ENCODE measurements around the gene GSC. TPM values are rescaled to one million over a fixed set of nuclear protein-coding genes. Genes with fewer than 3 reads are reported as not detected.
"Not testable (repeated sequence)": the region's sequence is repeated elsewhere in the genome, so short reads cannot be mapped to it uniquely, and the experiment has no call there.

GSC gene
- total RNA-seq, 1 donor from 2014 or later: not detected

DNA sequence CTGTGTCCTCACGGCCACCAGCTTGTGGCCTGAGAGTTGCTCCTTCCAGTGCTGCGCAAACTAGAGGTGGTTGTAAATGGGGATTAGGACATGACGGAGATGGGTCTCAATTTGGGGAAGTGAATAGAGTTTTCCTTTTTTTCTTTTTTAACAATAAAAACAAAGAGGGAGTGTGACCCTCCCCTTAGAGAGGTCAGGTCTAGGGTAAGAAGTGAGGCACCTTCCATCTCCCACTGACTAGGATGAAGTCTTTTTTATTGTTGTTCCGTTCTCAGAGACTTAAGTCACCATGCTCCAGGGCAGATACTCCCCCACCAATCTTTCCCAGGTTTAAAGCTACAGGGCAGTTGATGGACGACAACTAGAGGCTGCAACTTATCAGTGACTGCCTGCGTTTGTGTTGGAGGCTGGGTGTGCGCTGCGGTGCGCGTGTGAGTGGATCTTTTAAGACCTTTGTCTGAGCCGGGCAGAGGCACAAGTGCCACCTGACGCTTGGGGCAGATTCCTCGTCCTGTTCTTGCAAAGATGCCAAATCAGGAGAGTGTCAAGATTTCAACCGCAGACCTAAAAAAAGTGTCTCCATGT lies 2.1 kb upstream of the GSC start:
- DNase-seq (ENCODE audit: low spot score): no peak

DNA sequence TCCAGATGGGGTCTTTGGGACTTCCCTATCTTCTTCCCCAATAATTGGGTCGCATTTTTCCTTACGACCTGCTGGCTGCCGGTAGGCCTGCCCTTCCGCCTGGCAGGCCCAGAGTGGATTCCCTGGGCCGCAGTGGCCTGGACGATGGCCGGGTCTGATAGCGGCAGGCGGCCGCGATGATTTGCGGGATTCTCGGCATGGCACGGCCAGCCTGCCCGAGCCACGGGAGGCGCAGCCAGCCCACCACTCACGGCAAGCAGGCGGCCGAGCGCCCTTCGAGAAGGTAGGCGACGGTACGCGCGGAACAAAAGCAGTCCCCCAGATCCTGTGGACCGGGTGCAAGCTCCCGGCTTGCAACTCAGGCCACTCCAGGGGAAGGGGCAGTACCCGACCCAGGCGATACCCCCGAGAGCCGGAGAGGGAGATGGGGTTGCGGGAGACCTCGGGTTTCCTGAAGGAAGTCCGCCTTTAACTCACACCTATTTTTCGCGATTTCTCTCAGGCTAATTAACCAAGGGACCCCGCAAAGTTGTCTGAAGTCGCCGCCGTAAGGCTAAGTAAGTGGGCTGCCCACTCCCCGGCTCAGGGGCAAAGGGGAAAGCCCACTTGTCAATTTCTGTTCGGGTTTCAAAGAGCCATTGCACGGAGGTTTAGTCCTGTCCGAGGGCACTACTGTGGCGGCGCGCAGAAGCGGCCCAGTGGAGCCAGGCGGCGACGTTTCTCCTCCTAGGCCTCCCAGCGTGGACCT lies 1.4 kb upstream of the GSC start:
- DNase-seq (ENCODE audit: low spot score): no peak

DNA sequence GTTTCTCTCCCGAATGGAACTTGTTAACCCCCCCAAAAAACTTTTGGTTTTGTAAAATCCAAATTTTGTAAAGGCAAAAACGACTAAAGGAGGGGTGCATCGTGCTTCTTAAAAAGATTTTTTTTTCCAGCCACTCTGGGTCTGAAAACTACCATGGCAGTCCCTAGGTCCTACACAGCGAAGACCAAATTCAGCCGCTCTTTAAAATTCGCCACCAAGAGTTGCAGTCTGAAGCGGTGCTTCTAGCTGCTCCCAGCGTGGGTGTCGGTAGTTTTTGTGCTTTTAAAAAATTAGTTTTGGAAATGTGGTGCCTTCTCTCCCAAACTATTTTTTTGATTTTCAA lies 873 bp upstream of the GSC start:
- DNase-seq (ENCODE audit: low spot score): no peak

DNA sequence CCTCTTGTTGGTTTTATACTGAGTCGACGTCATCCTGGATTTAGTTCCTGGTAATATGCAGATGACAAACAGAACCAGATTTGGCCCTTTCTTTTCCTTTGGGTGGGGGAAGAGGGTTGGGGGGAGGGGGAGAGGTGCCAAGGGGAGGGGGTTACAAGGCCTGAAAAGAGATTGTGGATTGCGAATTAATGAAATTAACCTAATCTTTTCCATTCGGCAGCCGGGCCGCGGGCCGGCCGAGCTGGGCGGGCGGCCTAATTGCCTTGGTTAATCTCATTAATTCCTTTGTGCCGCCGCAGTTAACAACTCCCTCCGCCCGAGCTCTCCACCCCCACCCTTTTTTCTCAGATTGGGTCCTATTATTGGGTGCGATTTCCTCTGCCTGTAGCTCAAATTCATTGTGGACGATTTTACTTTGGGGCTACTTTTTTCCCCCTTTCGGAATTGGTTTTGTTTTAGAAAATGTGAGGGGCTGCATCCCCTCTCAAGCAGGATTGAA lies 387 bp upstream of the GSC start:
- DNase-seq (ENCODE audit: low spot score): no peak

DNA sequence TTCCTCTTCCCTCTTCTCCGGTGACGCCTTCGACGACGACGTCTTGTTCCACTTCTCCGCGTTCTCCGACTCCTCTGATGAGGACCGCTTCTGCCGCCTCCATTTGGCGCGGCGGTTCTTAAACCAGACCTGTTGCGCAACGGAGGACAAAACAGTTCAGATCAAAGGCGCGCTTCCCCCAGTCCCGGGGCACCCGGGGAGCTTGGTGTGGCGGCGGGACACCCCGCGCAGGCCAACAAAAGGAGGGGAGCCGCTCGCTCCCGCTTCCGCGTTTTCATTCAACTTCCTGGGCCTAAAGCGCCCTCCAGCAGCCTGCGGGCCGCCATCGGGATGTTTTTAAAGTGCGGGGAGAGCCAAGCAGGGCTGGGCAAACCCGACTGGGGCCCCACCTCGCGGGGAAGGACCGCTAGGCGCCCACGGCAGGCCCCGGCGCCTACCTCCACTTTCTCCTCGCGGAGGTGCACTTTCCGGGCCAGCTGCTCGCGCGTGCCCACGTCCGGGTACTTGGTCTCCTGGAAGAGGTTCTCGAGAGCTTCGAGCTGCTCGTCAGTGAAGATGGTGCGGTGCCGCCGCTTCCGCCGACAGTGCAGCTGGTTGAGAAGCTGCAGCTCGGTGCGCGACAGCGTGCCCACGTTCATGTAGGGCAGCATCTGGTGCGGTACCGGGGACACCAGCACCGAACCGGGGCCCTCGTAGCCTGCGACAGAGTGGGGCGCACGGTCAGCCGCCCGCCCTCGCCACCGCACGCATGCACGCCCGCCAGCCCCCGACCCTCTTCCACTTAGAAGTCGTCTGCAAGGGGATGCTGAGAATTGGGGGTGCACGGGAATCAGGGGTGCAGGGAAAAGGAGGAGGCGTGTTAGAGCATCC lies 1.2 kb downstream of the GSC start:
- no peak for DNase-seq (ENCODE audit: low spot score)

DNA sequence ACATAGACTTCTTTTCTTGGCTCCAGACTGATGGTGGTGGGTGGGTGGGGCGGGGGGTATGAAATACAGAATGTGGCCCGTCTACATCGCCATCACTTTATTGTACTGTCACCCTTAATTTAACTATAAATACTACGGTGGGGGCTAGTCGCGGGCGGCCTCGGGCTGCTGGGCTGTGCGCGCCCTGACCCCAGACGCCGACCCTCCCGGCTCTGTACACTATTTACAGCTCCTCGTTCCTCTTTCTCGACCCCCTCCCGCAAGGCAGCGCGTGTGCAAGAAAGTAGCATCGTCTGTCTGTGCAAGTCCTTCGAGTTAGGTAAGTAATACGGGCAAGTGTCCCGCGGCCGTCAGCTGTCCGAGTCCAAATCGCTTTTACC lies 1.8 kb downstream of the GSC start:
- DNase-seq (ENCODE audit: low spot score): no peak

DNA sequence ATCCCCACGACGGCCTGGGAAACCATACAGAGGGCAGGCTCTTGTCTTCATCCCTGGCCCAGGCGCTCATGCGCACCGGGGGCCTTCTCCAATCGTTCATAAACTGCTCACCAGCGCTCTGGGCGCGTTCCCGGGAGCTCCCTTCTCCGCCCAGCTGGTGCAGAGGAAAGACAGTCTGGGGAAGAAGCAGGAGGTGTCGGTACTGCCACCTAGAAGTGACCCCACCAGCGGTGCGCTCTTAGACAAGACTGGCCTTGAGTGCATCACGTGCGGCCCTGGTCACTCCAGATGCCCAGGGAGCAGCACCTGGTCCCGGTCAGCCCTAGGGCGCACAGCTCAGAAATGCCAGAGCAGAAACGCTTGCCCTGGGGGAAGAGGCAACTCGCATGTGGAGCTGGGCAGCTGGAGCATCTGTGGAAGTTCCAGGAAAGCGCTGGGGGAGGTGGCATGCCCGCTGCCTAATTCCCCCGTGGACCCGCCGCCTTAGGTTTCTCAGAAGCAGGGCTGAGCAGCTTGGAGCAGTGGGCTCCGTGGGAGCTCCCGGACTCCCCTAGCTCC lies 2.5 kb downstream of the GSC start:
- DNase-seq (ENCODE audit: low spot score): no peak

DNA sequence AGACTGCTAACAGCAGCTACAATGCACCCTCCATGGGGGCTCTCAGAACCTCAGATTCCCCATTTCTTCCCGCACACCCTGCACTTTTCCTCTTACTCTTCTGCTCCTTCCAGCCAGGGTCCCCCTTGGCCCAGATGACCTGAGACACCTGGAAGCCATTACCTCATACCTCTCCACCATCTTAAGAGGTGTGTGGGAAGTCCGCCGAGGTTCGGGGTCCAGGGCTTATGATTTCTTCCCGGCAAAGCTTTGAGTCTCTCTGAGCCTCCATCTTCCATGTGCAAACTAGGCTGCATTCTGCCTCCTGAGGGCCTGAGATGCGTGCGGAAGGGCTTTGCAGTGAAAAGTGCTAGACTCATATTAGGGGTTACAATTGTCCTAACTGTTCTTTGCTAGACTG lies 5.3 kb downstream of the GSC start:
- no peak for DNase-seq (ENCODE audit: low spot score)

DNA sequence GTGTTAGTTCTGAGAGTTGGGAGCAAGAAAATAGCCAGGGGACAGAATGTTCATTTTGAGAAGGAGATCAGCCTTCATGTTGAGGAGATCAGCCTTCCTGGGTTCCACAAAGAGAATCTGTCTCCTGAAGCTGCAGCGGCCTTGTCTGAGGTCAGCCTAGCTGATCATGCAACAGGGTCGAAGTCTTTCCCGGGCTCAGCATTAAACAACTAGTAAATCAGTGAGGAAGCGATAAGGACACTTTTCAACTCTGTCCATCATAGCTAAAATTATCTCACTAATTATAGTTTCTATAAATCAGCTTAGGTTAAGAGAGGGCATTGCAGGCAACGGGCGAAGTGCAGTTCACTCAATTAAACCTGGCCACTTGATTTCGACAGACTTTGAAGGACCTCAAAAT lies 7.5 kb downstream of the GSC start:
- DNase-seq (ENCODE audit: low spot score): no peak

DNA sequence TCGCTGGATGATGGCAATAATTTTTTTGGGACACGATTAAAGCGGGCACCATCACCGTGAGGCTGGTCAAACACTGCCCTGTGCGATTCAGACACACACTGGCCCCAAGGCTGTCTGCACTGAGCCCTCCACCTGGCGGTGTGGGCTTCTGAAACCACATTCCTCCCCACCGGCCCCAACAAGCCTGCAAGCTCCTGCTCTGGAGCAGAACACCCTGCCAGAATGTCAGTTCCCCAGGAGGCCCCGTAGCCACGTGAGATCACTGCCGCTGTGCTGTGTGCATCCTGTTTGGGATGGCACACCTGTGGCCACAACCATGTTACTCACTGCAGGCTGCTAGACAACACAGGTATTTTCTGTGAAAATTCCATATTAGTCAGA lies 7.9 kb downstream of the GSC start:
- DNase-seq (ENCODE audit: low spot score): no peak

DNA sequence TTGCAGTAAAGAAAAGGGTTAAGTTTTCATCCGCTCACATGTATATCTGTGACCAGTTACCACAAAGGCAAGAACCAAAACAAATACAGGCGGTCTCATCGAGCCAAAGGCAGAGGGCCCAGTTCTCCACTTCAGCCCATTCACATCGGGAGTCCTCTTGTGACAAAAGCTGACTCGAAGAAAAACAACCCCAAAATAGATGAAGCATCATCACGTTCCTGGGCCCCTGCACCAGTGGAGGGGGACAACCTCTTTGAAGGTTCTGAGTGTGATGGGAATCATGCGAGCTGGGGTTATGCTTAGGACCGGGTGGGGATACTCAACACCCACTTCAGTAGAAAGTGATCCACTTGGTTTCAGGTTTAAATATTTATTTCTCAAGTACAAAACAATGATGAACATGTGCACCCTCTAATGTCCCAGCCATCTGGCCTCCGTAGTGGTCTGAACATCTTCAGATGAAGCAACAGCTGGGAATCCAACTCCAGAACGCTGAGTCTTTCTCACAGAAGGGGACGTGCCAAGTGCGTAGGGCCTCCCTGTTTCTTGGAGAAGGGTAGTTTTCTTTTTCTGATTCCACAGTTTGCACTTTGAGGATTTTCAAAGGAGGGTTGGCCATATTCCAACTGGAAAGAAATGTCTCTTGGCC lies 8.4 kb downstream of the GSC start:
- no peak for DNase-seq (ENCODE audit: low spot score)

DNA sequence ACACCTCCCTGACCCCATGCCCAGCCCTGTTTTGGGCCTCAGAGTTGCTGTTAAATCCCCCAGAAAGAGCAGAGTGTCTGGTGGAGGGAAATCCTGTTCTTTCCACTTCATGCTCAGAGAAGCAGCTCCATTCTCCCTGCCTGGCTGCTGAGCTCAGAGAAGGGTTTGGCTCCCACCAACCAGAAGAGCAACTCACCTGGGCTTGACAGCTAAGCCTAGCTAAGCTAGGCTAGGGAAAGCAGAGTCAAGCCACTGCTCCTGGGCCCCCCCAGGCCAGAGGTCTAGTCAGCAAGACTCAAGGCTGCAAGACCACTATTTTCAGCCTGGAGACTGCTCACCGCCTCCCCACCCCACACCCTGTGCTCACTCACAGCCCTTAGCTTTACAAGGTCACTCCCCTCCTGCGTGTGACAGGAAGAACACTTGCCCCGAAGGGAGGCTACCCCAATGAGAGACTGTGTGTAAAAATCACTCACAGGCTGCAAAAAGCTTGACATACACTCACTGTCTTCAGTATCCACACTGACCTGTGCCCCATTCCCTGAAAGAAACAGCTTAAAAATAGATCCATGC lies 13.5 kb downstream of the GSC start:
- no peak for DNase-seq (ENCODE audit: low spot score)

DNA sequence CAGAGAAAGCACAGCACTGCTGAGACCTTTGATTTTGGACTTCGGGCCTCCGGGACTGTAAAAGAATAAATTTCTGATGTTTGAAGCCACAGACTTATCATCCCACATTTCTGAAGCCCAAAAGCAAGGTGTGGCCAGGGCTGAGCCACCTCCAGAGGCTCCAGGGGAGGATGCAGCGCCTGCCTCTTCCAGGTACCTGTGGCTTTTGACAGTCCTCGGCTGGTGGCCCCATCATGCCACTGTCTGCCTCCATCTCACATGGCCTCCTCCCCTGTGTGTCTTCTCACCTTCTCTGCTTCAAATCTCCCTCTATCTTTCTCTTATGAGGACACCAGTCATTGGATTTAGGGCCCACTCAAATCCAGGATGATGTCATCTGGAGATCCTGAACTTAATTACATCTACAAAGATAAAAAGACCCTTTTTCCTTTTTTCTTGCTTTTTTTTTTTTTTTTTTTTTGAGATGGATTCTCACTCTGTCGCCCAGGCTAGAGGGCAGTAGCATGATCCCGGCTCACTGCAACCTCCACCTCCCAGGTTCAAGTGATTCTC lies 15.4 kb downstream of the GSC start:
- DNase-seq (ENCODE audit: low spot score): no peak

DNA sequence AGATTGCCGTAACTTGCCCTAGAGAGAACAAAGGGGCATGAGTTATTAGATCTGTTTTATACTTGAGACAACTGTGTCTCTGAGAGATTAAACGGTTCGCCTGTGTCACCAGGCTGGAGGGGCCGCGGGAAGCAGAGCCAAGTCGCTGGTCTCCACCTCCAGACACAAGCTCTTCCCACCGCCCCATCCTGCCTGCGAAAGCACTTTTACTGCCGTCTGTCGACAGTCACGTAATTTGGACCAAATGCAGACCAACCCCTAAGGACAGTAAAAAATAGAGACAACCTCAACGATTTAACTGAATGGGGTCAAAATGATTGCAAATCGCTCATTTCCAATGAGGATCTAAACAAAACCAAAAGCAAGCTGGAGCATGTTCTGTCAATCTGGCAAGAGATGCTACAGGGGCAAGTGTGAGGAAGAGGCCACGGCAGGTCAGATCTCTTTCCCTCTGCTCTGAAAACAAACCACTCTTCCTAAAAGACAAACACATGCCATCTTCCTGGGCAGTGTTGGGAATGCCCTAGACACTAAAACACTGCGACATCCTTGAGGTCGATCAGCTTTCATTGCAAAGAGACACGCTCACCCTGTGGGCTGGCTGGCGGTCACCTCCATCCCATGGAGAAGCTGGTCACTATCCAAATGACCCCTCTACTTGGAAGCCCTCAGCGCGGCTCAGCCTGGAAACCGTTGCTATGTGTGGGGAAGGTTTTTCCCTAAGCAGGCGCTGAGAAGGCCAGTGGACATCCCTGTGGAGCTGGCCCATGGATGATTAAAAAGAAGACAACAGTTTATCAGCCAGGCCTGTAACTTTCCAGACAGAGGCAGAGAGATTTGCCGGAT lies 17.1 kb downstream of the GSC start:
- DNase-seq (ENCODE audit: low spot score): no peak

DNA sequence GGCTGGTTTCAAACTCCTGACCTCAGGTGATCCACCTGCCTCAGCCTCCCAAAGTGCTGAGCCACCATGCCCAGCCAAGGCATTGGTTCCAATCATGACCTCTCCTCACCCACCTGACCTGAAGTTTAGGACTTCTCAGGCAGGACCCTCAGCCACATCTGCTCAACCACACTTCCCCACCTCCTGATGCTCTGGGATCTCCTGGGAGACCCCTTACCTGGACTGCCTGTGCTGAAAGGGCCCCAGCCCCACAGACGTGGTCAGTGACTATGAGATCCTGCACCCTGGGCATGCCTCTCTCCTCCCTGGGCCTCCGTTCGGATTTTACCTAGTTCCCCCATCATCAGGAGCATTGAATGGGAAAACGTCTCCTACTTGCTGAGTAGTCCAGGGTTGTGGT lies 18.0 kb downstream of the GSC start:
- no peak for DNase-seq (ENCODE audit: low spot score)

DNA sequence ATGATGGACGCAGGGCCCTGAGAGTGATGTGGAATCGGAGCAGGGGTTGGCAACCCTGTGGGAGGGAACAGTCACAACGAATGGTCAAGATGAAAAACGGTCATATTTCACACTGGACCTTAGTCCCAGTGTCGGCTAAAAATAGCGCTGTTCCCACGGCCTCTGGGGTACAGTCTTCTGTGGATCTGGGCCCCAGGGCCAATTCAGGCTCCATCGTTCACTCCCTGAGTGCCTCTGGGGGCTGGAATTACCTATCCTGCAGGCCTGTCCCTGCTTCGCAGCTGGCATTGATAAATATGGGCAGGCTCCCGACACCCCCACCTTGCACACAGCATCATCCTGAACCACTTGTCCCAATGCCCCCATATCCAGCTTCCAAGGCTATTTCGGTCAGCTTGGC lies 18.6 kb downstream of the GSC start:
- DNase-seq (ENCODE audit: low spot score): no peak

DNA sequence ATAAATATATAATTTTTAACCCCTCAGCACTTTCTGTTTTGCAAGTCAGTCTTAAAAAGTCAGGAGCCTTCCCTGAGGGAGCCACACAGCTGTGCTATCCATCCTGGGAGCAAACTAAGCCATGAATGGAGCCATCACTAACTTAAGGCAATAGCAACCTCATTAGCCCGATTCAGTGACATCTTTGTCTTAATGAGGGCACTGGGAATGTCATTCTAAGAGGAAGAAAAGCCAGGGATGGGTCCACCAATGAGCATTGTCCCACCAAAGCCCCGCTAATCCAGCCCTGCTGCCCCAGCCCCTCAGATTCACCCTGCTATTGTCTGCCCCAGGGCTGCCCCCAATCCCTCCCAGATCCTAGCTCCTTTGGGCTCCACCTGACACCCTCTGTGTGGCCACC lies 19.5 kb downstream of the GSC start:
- no peak for DNase-seq (ENCODE audit: low spot score)

DNA sequence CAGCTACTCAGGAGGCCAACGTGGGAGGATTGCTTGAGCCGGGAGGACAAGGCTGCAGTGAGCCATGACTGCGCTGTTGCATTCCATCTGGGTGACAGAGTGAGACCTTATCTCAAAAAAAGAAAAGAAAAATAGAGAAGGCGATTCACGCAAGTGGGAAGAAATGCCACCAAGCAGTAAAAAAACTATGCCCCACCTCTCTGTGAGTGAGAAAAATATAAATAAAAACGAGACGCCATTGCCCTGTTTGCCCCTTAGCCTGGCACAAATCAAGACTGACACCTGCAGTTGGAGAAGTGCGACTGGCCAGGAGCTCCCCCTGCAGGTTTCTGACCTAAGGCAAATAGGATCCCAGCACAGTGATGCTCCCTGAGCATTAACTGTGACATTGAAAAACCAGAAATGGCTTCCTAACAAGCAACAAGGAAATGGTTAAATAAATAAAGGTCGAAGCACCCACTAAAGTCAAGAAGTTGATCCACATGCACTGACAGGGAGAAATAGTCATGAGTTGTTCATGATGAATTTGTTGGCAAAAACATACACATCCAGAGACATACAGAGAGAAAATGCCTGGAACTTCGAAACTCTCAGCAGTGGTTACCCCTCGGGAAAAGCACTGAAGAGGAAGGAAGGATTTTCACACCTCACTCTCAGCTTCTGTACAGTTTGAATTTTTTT lies 21.1 kb downstream of the GSC start:
- DNase-seq (ENCODE audit: low spot score): no peak

DNA sequence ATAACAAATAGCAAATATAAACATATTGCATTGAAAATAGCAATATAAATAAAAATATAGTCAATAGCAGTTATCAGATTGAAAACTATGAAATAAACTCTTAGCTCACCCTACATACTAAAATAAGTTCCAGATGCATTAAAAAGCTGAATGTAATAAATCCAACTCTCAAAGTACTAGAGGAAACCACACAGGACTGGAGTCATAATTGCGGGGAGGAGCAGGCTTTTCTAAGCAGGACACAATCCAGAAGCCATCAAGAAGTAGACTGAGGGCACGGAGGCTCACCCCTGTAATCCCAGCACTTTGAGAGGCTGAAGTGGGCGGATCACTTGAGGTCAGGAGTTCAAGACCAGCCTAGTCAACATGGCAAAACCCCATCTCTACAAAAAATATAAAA lies 22.2 kb downstream of the GSC start:
- DNase-seq (ENCODE audit: low spot score): no peak

DNA sequence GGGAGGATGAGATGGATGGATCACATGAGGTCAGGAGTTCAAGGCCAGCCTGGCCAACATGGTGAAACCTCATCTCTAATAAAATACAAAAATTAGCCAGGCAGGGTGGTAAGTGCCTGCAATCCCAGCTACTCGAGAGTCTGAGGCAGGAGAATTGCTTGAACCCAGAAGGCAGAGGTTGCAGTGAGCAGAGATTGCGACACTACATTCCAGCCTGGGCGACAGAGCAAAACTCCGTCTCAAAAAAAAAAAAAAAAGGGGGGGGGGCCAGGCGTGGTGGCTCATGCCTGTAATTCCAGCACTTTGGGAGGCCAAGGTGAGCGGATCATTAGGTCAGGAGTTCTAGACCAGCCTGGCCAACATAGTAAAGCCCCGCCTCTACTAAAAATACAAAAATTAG lies 22.8 kb downstream of the GSC start:
- not testable (repeated sequence) for DNase-seq (ENCODE audit: low spot score)

Measured in ureter (tissue), 1 donor.